ENCODE measurements around the gene DGKZ.

DGKZ gene

GRCh38 chr11:46337626-46338345 is 9.5 kb upstream of the DGKZ start:
- no peak overlapping the region for H3K4me3 ChIP-seq (ENCODE audit: low read depth, low read length)
- DNase-seq (ENCODE audit: low read depth) = no peak
- TF ChIP-seq CTCF (conservative IDR thresholded peaks at IDR 0.05; ENCODE audit: low read depth, low read length) = no peak

- peak overlapping the region; percentile 40 for H3K4me3 ChIP-seq (ENCODE audit: low read depth, low read length)
- peak; percentile 47 for DNase-seq (ENCODE audit: low read depth)
- TF ChIP-seq CTCF (conservative IDR thresholded peaks at IDR 0.05; ENCODE audit: low read depth, low read length) = no peak
Observed at GRCh38 chr11:46338636-46338987, 8.7 kb upstream of the DGKZ start.

- no peak for TF ChIP-seq CTCF (conservative IDR thresholded peaks at IDR 0.05; ENCODE audit: low read depth, low read length)
- peak; percentile 32 for DNase-seq (ENCODE audit: low read depth)
- peak overlapping the region; percentile 40 for H3K4me3 ChIP-seq (ENCODE audit: low read depth, low read length)
Observed at GRCh38 chr11:46338988-46339666, 8.1 kb upstream of the DGKZ start.

- peak; percentile 42 for DNase-seq (ENCODE audit: low read depth)
- no peak overlapping the region for H3K4me3 ChIP-seq (ENCODE audit: low read depth, low read length)
- no peak for TF ChIP-seq CTCF (conservative IDR thresholded peaks at IDR 0.05; ENCODE audit: low read depth, low read length)
Observed at GRCh38 chr11:46339816-46340215, 7.4 kb upstream of the DGKZ start.

- TF ChIP-seq CTCF (conservative IDR thresholded peaks at IDR 0.05; ENCODE audit: low read depth, low read length) = no peak
- H3K4me3 ChIP-seq (ENCODE audit: low read depth, low read length) = no peak overlapping the region
- DNase-seq (ENCODE audit: low read depth) = no peak
Observed at GRCh38 chr11:46341454-46341853, 5.8 kb upstream of the DGKZ start.

GRCh38 chr11:46342239-46342638 is 5.0 kb upstream of the DGKZ start:
- DNase-seq (ENCODE audit: low read depth) = peak; percentile 63
- TF ChIP-seq CTCF (conservative IDR thresholded peaks at IDR 0.05; ENCODE audit: low read depth, low read length) = no peak
- no peak overlapping the region for H3K4me3 ChIP-seq (ENCODE audit: low read depth, low read length)

- H3K4me3 ChIP-seq (ENCODE audit: low read depth, low read length) = no peak overlapping the region
- no peak for TF ChIP-seq CTCF (conservative IDR thresholded peaks at IDR 0.05; ENCODE audit: low read depth, low read length)
- no peak for DNase-seq (ENCODE audit: low read depth)
Observed at GRCh38 chr11:46343520-46343919, 3.7 kb upstream of the DGKZ start.

Measured in choroid plexus epithelial cell (primary cell).